Neural progenitor cell (in vitro differentiated cells): Measurements from ENCODE around the gene ARHGAP24. TPM values are rescaled to one million over a fixed set of nuclear protein-coding genes. Genes with fewer than 3 reads are reported as not detected.

Experiments used
- DNase-seq: peaks from one replicate; pipeline ENCODE4 v3.0.0-alpha.2; 2016; ENCODE audit warnings: low spot score
- H2AFZ ChIP-seq: fragments of 200-600 bp; sonication (generic); replicated peaks from 2 replicates; pipeline ENCODE4 v1.6.1; 2016; ENCODE audit warnings: antibody characterized with exemption
- H3F3A ChIP-seq: fragments of 200-600 bp; sonication (generic); 2 replicates; pipeline ENCODE4 v1.6.1; 2016; ENCODE audit warnings: antibody characterized with exemption, low read depth
- H3K27ac ChIP-seq: fragments of 200-600 bp; sonication (generic); 2 replicates; pipeline ENCODE4 v1.5.1; 2016; ENCODE audit warnings: mild to moderate bottlenecking
- H3K27me3 ChIP-seq: fragments of 200-600 bp; sonication (generic); 2 replicates; pipeline ENCODE4 v1.6.1; 2016; ENCODE audit warnings: mild to moderate bottlenecking, moderate library complexity
- H3K36me3 ChIP-seq: fragments of 200-600 bp; sonication (generic); 2 replicates; pipeline ENCODE4 v1.5.1; 2016
- H3K4me1 ChIP-seq: fragments of 200-600 bp; sonication (generic); 2 replicates; pipeline ENCODE4 v1.6.1; 2016; ENCODE audit warnings: mixed run types
- H3K4me2 ChIP-seq: fragments of 200-600 bp; sonication (generic); 2 replicates; pipeline ENCODE4 v1.6.1; 2016
- H3K4me3 ChIP-seq: fragments of 200-600 bp; sonication (generic); 2 replicates; pipeline ENCODE4 v1.5.1; 2016
- H3K79me2 ChIP-seq: fragments of 200-600 bp; sonication (generic); 2 replicates; pipeline ENCODE4 v1.6.1; 2016; ENCODE audit warnings: low read depth
- H3K9ac ChIP-seq: fragments of 200-600 bp; sonication (generic); 2 replicates; pipeline ENCODE4 v1.6.1; 2016
- H3K9me3 ChIP-seq: fragments of 200-600 bp; sonication (generic); 2 replicates; pipeline ENCODE4 v1.5.1; 2016; ENCODE audit warnings: low read depth
- H4K20me1 ChIP-seq: fragments of 200-600 bp; sonication (generic); 2 replicates; pipeline ENCODE4 v1.6.1; 2016; ENCODE audit warnings: low read depth
- H3K27ac Mint-ChIP-seq: 3 replicates; pipeline ENCODE4 v1.8.0; 2021; ENCODE audit warnings: mixed read lengths
- H3K27me3 Mint-ChIP-seq: 2 replicates; pipeline ENCODE4 v1.8.0; 2022; ENCODE audit warnings: low read depth, mild to moderate bottlenecking, inconsistent platforms, moderate library complexity, mixed read lengths; ENCODE audit not compliant: insufficient read depth
- H3K36me3 Mint-ChIP-seq: 3 replicates; pipeline ENCODE4 v1.8.0; 2021; ENCODE audit warnings: mixed read lengths
- H3K4me1 Mint-ChIP-seq: 3 replicates; pipeline ENCODE4 v1.8.0; 2021; ENCODE audit warnings: mixed read lengths
- H3K4me3 Mint-ChIP-seq: 3 replicates; pipeline ENCODE4 v1.8.0; 2021; ENCODE audit warnings: mild to moderate bottlenecking, moderate library complexity, mixed read lengths
- H3K9me3 Mint-ChIP-seq: 3 replicates; pipeline ENCODE4 v1.8.0; 2020; ENCODE audit warnings: mixed read lengths
- EZH2 ChIP-seq: fragments of 200-600 bp; sonication (generic); IDR thresholded peaks from 2 replicates; pipeline ENCODE4 v1.6.1; 2017; ENCODE audit warnings: antibody characterized with exemption, mild to moderate bottlenecking, moderate library complexity
- EZH2phosphoT487 ChIP-seq: fragments of 200-600 bp; sonication (generic); IDR thresholded peaks from 2 replicates; pipeline ENCODE4 v1.6.1; 2017; ENCODE audit warnings: antibody characterized with exemption
- total RNA-seq: library from RNA; depleted of rRNA; stranded (reverse); fragments of >200 nt; gene quantifications from 2 replicates; pipeline ENCODE4 v1.2.3, GENCODE V29; 2015; ENCODE audit warnings: low replicate concordance
- TF ChIP-seq, protein P1 (sequence below): fragments of 200-600 bp; sonication (generic); IDR thresholded peaks from 2 replicates; pipeline ENCODE4 v1.5.1; 2017; ENCODE audit warnings: antibody characterized with exemption, mild to moderate bottlenecking

The ARHGAP24 gene
- total RNA-seq, 1 donor from 2014 or later, result 2.2 TPM

- no peaks in the 10 kb centered on the region for H3K36me3 Mint-ChIP-seq
- H3K36me3 ChIP-seq, result no peaks in the 10 kb centered on the region
- TF ChIP-seq EZH2phosphoT487 (no peak), EZH2 (no peak)
- TF ChIP-seq, protein P1, sequence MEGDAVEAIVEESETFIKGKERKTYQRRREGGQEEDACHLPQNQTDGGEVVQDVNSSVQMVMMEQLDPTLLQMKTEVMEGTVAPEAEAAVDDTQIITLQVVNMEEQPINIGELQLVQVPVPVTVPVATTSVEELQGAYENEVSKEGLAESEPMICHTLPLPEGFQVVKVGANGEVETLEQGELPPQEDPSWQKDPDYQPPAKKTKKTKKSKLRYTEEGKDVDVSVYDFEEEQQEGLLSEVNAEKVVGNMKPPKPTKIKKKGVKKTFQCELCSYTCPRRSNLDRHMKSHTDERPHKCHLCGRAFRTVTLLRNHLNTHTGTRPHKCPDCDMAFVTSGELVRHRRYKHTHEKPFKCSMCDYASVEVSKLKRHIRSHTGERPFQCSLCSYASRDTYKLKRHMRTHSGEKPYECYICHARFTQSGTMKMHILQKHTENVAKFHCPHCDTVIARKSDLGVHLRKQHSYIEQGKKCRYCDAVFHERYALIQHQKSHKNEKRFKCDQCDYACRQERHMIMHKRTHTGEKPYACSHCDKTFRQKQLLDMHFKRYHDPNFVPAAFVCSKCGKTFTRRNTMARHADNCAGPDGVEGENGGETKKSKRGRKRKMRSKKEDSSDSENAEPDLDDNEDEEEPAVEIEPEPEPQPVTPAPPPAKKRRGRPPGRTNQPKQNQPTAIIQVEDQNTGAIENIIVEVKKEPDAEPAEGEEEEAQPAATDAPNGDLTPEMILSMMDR, result no peak
- H3K4me1 ChIP-seq, result peaks cover 3% of the 10 kb centered on the region
- no peak overlapping the region for H3K4me3 Mint-ChIP-seq
- H4K20me1 ChIP-seq, result no peaks in the 10 kb centered on the region
- no peaks in the 10 kb centered on the region for H3K27me3 ChIP-seq
- no peak overlapping the region for H3K9ac ChIP-seq
- H3K27ac ChIP-seq, result no peak overlapping the region
- H3F3A ChIP-seq, result no peaks in the 10 kb centered on the region
- H3K4me1 Mint-ChIP-seq, result peaks cover 22% of the 10 kb centered on the region
- no peak overlapping the region for H2AFZ ChIP-seq
- no peak overlapping the region for H3K27ac Mint-ChIP-seq
- H3K9me3 Mint-ChIP-seq, result peaks cover 6% of the 10 kb centered on the region
- H3K4me3 ChIP-seq, result no peak overlapping the region
- no peaks in the 10 kb centered on the region for H3K79me2 ChIP-seq
- no peak for DNase-seq
- no peak overlapping the region for H3K4me2 ChIP-seq
- no peaks in the 10 kb centered on the region for H3K9me3 ChIP-seq
- H3K27me3 Mint-ChIP-seq, result peaks cover 2% of the 10 kb centered on the region
These were observed 226.9 kb downstream of the ARHGAP24 start for GRCh38 chr4:85701861-85702321.

- peaks cover 3% of the 10 kb centered on the region for H3K4me1 ChIP-seq
- no peak overlapping the region for H3K27ac ChIP-seq
- H3K79me2 ChIP-seq, result no peaks in the 10 kb centered on the region
- no peak overlapping the region for H3K4me2 ChIP-seq
- TF ChIP-seq EZH2, result no peak
- no peak for TF ChIP-seq EZH2phosphoT487
- TF ChIP-seq, protein P1, result no peak
- Mint-ChIP-seq H3K9me3 (peaks cover 6% of the 10 kb centered on the region), H3K4me3 (no peak overlapping the region), H3K4me1 (peaks cover 24% of the 10 kb centered on the region), H3K36me3 (no peaks in the 10 kb centered on the region), H3K27ac (peak overlapping the region; percentile 93), H3K27me3 (peaks cover 2% of the 10 kb centered on the region)
- H3K9me3 ChIP-seq, result no peaks in the 10 kb centered on the region
- DNase-seq, result no peak
- no peaks in the 10 kb centered on the region for H3K36me3 ChIP-seq
- H3K9ac ChIP-seq, result no peak overlapping the region
- H3K4me3 ChIP-seq, result no peak overlapping the region
- H3K27me3 ChIP-seq, result no peaks in the 10 kb centered on the region
- no peaks in the 10 kb centered on the region for H4K20me1 ChIP-seq
- no peaks in the 10 kb centered on the region for H3F3A ChIP-seq
- no peak overlapping the region for H2AFZ ChIP-seq
These were observed 228.1 kb downstream of the ARHGAP24 start for GRCh38 chr4:85703096-85703495.

DNA sequence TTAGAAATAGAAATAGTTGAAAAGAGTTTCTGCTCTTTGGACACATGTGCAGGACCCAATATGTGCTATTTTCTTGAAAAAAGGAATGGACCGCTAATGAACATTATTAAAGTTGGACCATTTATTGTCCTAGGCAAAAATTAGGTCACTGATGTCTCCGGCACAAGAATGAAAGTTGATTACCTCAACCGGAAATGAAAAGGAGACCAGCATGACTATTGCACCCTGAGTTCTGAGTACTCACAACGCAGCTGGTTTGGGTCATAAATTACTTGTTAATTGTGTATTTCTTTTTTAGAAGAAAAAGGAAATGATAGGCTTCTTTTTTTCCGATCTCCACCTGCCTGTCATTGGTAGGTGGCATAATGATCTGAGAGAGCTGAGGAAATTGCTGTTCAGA is 232.7 kb downstream of the ARHGAP24 start:
- no peak overlapping the region for H3K27ac Mint-ChIP-seq
- Histone ChIP-seq H3K9ac (no peak overlapping the region), H3K4me3 (no peak overlapping the region), H3K79me2 (no peaks in the 10 kb centered on the region), H3K4me1 (peaks cover 2% of the 10 kb centered on the region), H3K9me3 (no peaks in the 10 kb centered on the region), H4K20me1 (no peaks in the 10 kb centered on the region), H3K36me3 (no peaks in the 10 kb centered on the region), H3K27me3 (no peaks in the 10 kb centered on the region), H2AFZ (peak overlapping the region; percentile 40), H3K27ac (no peak overlapping the region), H3F3A (no peaks in the 10 kb centered on the region), H3K4me2 (no peak overlapping the region)
- peaks cover 2% of the 10 kb centered on the region for H3K27me3 Mint-ChIP-seq
- no peak for DNase-seq
- no peak overlapping the region for H3K4me3 Mint-ChIP-seq
- TF ChIP-seq, protein P1, result no peak
- no peak for TF ChIP-seq EZH2phosphoT487
- TF ChIP-seq EZH2, result no peak
- peaks cover 6% of the 10 kb centered on the region for H3K9me3 Mint-ChIP-seq
- H3K36me3 Mint-ChIP-seq, result no peaks in the 10 kb centered on the region
- peaks cover 21% of the 10 kb centered on the region for H3K4me1 Mint-ChIP-seq
